Measurements from ENCODE around the gene NCSTN. TPM values are rescaled to one million over a fixed set of nuclear protein-coding genes. Genes with fewer than 3 reads are reported as not detected.

The NCSTN gene
- total RNA-seq, 4 donors from 2014 or later = 45.6 to 59.7 (median 52.1) TPM

- H3K36me3 ChIP-seq = peaks cover 65 to 99% (median 99%) of the 10 kb centered on the region in 4 donors
- no peaks in the 10 kb centered on the region for H3K9me3 ChIP-seq
- peaks cover 0 to 8% (median 0%) of the 10 kb centered on the region in 4 donors for H3K4me1 ChIP-seq
- TF ChIP-seq CTCF (IDR thresholded peaks at IDR 0.05) (no peak), EP300 (IDR thresholded peaks at IDR 0.05) (no peak), POLR2AphosphoS5 (IDR thresholded peaks at IDR 0.05) (no peak), POLR2A (IDR thresholded peaks at IDR 0.05; ENCODE audit: low read depth) (no peak)
- H3K4me3 ChIP-seq = no peak overlapping the region
- 89% methylated on average over 8 of the region's 8 CpGs for WGBS
- intact Hi-C loops (cut with DNase I) = no loop called here
- no peaks in the 10 kb centered on the region for H3K27me3 ChIP-seq
- no peak for DNase-seq (ENCODE audit: extremely low spot score)
- no peak overlapping the region for H3K27ac ChIP-seq (replicated peaks in 1 of 4)
Observed at GRCh38 chr1:160352555-160352954, 9.4 kb downstream of the NCSTN start.

GRCh38 chr1:160353223-160353622 is 10.0 kb downstream of the NCSTN start:
- H3K9me3 ChIP-seq = no peaks in the 10 kb centered on the region
- intact Hi-C loops (cut with DNase I) = no loop called here
- no peak overlapping the region for H3K27ac ChIP-seq (replicated peaks in 1 of 4)
- H3K27me3 ChIP-seq = no peaks in the 10 kb centered on the region
- DNase-seq (ENCODE audit: extremely low spot score) = no peak
- H3K4me3 ChIP-seq = no peak overlapping the region
- WGBS = 88% methylated on average over 2 of the region's 2 CpGs
- H3K4me1 ChIP-seq = peaks cover 0 to 8% (median 0%) of the 10 kb centered on the region in 4 donors
- peaks cover 71 to 99% (median 99%) of the 10 kb centered on the region in 4 donors for H3K36me3 ChIP-seq
- TF ChIP-seq EP300 (IDR thresholded peaks at IDR 0.05) (no peak), CTCF (IDR thresholded peaks at IDR 0.05) (no peak), POLR2AphosphoS5 (IDR thresholded peaks at IDR 0.05) (no peak), POLR2A (IDR thresholded peaks at IDR 0.05; ENCODE audit: low read depth) (no peak)

GRCh38 chr1:160354388-160354985 is 11.3 kb downstream of the NCSTN start:
- no peak overlapping the region for H3K27ac ChIP-seq (replicated peaks in 1 of 4)
- H3K9me3 ChIP-seq = no peaks in the 10 kb centered on the region
- intact Hi-C loops (cut with DNase I) = no loop called here
- WGBS = 92% methylated on average over 5 of the region's 5 CpGs
- H3K4me1 ChIP-seq = peaks cover 0 to 8% (median 0%) of the 10 kb centered on the region in 4 donors
- no peak overlapping the region for H3K4me3 ChIP-seq
- TF ChIP-seq EP300 (IDR thresholded peaks at IDR 0.05) (no peak), CTCF (IDR thresholded peaks at IDR 0.05) (peak in 2 of 3 experiments; percentile 18 to 33), POLR2AphosphoS5 (IDR thresholded peaks at IDR 0.05) (no peak)
- no peak for DNase-seq (ENCODE audit: extremely low spot score)
- H3K27me3 ChIP-seq = no peaks in the 10 kb centered on the region
- peaks cover 71 to 98% (median 95%) of the 10 kb centered on the region in 4 donors for H3K36me3 ChIP-seq

- TF ChIP-seq POLR2AphosphoS5 (IDR thresholded peaks at IDR 0.05) (no peak), CTCF (IDR thresholded peaks at IDR 0.05) (no peak), EP300 (IDR thresholded peaks at IDR 0.05) (no peak), POLR2A (IDR thresholded peaks at IDR 0.05; ENCODE audit: low read depth) (no peak)
- Histone ChIP-seq H3K9me3 (no peaks in the 10 kb centered on the region), H3K27me3 (no peaks in the 10 kb centered on the region), H3K4me1 (no peaks in the 10 kb centered on the region), H3K27ac (replicated peaks in 1 of 4) (no peak overlapping the region), H3K36me3 (peaks cover 52 to 83% (median 73%) of the 10 kb centered on the region in 4 donors), H3K4me3 (no peak overlapping the region)
- intact Hi-C loops (cut with DNase I) = no loop called here
- 82% methylated on average over 7 of the region's 7 CpGs for whole genome bisulfite sequencing
- DNase-seq (ENCODE audit: extremely low spot score) = no peak
Observed at GRCh38 chr1:160357286-160358002, 14.3 kb downstream of the NCSTN start.

All from esophagus muscularis mucosa (tissue), 4 donors.